ENCODE results near the gene PRKN.

PRKN gene

DNA sequence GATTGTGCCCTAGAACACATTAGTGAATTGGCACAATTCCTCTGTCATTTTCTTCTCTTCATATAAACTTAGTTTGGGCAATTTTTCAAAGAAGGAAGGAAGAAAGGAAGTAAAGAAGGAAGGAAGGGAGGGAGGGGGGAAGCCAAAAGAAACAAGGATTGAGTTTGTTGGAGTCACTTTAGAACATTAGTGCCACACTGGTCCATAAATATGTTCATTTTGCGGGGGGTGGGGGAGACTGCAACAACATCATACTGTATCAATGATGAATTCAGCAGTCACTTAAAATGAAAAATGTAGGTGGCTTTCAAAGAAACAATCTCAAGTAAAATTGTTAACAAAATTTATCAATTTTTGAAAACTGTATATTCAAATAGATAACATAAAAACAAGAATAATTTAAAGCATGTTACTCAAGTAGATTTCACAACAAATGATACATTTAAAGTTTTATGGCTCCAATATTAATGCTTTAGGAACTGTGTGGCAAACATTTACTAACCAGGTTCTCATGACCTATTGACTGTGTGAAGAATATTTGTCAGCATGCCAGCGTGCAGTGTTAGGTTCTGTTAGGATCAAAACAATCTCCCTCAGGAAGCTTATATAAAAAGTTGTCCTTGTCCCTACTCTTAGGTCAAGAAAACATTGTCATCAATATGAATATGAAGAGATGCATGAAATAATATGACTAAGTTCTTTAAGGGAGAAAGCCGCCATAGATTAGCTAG, 1245.6 kb downstream of the PRKN start:
- H3K4me3 ChIP-seq (ENCODE audit: low read depth, low read length), result no peak overlapping the region
- TF ChIP-seq CTCF (IDR thresholded peaks at IDR 0.05; ENCODE audit: low read depth, low read length), result no peak

DNA sequence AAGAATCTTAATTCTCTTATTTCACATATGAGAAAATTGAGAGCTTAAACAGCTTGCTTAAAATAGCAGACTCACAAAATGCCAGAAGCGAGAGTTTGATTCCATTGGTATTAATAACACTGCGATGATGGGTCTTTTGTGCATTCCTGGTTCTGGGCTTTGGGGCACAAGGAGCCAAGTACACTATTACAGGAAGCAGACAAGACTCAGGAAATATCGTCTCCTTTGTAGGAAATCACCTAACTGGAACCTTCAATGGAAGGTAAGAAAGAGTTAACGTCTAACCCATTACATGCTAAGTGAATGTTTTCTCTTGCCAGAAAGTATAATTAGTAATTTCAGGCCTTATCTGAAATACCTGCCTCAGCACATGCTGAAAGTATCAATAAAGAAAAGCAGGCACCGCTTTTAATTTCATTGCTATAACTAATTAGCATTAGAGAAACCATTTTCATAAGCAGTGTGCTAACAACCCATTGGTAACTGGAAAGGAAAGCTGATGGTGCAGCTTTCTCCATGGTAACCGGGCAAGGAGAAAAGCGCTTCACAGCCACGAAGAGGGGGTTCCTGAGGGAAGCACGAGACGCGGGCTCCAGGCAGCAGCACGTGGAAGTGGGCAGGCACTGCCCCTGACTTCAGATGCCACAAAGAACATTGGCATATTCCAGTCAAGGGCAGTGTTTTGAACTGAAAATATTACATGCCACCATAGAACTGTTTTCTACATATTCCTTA, 1247.0 kb downstream of the PRKN start:
- no peak overlapping the region for H3K4me3 ChIP-seq (ENCODE audit: low read depth, low read length)
- TF ChIP-seq CTCF (IDR thresholded peaks at IDR 0.05; ENCODE audit: low read depth, low read length), result no peak

GRCh38 chr6:161479376-161479775, 1248.2 kb downstream of the PRKN start:
- no peak overlapping the region for H3K4me3 ChIP-seq (ENCODE audit: low read depth, low read length)
- no peak for TF ChIP-seq CTCF (IDR thresholded peaks at IDR 0.05; ENCODE audit: low read depth, low read length)

- H3K4me3 ChIP-seq (ENCODE audit: low read depth, low read length), result no peak overlapping the region
- no peak for TF ChIP-seq CTCF (IDR thresholded peaks at IDR 0.05; ENCODE audit: low read depth, low read length)
These were observed 1249.6 kb downstream of the PRKN start for GRCh38 chr6:161477876-161478425.

DNA sequence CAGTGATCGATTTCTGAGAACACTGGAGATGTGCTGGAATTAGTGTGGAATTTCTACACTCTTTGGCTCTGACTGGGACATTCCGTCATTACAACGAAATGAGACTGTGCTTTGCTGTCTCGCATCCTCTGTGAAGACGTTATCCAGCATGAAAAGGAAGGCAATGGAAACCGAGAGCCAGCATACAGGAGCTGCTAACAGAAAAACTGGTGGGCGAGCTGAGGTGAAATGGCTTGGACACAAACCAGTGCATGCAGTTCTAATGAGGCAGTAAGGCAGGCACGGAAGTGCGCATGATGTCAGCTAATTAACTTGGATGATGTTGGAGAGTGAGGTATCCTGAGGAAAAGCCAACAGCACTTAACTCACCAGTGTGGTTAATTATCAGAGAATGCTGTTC, 1250.9 kb downstream of the PRKN start:
- H3K4me3 ChIP-seq (ENCODE audit: low read depth, low read length), result no peak overlapping the region
- TF ChIP-seq CTCF (IDR thresholded peaks at IDR 0.05; ENCODE audit: low read depth, low read length), result no peak

- H3K4me3 ChIP-seq (ENCODE audit: low read depth, low read length), result no peak overlapping the region
- TF ChIP-seq CTCF (IDR thresholded peaks at IDR 0.05; ENCODE audit: low read depth, low read length), result no peak
These were observed 1262.2 kb downstream of the PRKN start for GRCh38 chr6:161465403-161465802.

- no peak for TF ChIP-seq CTCF (IDR thresholded peaks at IDR 0.05; ENCODE audit: low read depth, low read length)
- no peak overlapping the region for H3K4me3 ChIP-seq (ENCODE audit: low read depth, low read length)
These were observed 1264.5 kb downstream of the PRKN start for GRCh38 chr6:161463071-161463470.

All from WI38 (cell line).